ENCODE data around the gene HEATR5A. TPM values are rescaled to one million over a fixed set of nuclear protein-coding genes. Genes with fewer than 3 reads are reported as not detected.

HEATR5A gene
- total RNA-seq, 1 donor from 2014 or later = 11.6 TPM

DNA sequence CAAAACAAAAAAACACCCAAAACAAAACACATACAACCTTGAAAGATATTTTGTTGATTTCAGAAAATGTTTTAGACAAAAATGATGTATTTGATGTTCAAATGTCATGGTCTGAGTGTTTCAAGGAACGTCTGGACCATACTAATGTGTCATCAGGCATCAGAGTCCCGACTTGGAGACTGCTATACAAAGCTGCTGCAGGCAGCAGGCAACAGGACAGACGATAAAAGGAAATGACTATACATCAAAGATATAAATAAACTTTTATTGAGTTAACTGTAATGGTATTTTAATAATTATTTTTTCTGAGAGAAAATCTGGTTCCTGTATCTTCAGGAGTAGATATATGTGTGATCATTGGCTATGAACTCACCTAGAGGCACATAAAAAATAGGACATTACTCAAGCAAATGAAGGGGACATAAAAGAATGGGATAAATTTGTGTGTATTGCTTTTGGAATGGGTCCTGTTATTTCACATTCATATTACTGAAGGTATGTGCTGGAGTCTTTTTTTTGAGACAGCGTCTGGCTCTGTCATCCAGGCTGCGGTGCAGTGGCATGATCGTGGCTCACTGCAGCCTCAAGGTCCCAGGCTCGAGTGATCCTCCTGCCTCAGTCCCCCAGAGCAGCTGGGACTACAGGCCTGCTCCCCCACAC lies 125.5 kb downstream of the HEATR5A start:
- H3K9me3 ChIP-seq = no peaks in the 10 kb centered on the region
- H3K4me1 ChIP-seq = no peaks in the 10 kb centered on the region
- TF ChIP-seq, protein P1, sequence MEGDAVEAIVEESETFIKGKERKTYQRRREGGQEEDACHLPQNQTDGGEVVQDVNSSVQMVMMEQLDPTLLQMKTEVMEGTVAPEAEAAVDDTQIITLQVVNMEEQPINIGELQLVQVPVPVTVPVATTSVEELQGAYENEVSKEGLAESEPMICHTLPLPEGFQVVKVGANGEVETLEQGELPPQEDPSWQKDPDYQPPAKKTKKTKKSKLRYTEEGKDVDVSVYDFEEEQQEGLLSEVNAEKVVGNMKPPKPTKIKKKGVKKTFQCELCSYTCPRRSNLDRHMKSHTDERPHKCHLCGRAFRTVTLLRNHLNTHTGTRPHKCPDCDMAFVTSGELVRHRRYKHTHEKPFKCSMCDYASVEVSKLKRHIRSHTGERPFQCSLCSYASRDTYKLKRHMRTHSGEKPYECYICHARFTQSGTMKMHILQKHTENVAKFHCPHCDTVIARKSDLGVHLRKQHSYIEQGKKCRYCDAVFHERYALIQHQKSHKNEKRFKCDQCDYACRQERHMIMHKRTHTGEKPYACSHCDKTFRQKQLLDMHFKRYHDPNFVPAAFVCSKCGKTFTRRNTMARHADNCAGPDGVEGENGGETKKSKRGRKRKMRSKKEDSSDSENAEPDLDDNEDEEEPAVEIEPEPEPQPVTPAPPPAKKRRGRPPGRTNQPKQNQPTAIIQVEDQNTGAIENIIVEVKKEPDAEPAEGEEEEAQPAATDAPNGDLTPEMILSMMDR (IDR thresholded peaks at IDR 0.05) = no peak
- H3K4me3 ChIP-seq = no peak overlapping the region
- H3K27ac ChIP-seq = no peak overlapping the region
- intact Hi-C loops (cut with DNase I) = no loop called here
- no peak for DNase-seq (ENCODE audit: low spot score in 2 of 2)
- no peaks in the 10 kb centered on the region for H3K27me3 ChIP-seq
- H3K36me3 ChIP-seq = no peaks in the 10 kb centered on the region

DNA sequence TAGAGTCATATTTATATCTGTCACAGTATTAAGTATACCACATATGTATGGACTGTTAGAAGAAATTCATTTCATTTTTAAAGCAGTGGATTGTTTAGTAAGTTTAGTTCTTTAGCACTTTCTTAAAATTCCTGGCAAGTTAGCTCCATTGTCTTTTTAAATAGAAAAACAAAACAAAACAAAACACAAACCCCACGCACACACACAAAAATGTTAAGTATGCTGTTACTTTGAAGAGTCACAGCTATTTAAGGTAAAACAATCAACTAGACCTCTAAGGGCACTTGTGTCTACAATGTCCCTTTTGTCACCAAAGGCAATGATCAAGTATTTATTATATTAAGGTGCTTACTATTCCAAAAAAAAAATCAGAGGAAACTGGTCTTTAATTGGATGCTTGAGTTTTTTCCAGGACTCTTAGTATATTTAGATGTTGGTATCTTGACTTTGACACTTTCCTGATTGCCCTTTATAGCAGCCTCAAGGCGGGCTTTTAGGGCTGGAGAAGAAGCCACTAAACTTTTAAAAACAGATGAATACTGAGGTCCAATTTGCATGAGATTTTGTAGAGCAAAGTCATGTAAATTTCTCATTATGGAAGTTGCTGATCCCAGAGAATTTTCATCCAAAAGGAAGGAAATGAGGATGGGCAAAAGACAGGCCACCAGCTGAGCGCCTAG lies 127.3 kb downstream of the HEATR5A start:
- no peaks in the 10 kb centered on the region for H3K36me3 ChIP-seq
- intact Hi-C loops (cut with DNase I) = no loop called here
- H3K27me3 ChIP-seq = no peaks in the 10 kb centered on the region
- no peaks in the 10 kb centered on the region for H3K9me3 ChIP-seq
- no peak for DNase-seq (ENCODE audit: low spot score in 2 of 2)
- TF ChIP-seq, protein P1 (IDR thresholded peaks at IDR 0.05) = no peak
- H3K27ac ChIP-seq = no peak overlapping the region
- no peaks in the 10 kb centered on the region for H3K4me1 ChIP-seq
- H3K4me3 ChIP-seq = no peak overlapping the region

DNA sequence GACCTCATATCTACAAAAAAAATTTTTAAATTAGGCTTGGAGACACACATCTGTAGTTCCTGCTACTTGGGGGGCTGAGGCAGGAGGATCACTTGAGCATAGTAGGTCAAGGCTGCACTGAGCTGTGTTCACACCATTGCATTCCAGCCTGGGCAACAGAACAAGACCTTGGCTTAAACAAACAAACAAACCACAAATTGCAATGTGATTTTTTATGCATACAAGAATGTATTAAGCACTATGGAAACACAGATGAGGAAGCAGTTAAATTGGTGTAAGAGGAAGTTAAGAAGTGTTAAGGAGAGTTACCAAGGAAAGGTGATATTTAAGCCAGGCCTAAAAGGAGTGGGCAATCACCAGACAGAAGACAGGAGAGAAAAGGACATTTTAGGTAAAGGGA lies 129.1 kb downstream of the HEATR5A start:
- Histone ChIP-seq H3K4me3 (no peak overlapping the region), H3K27ac (no peak overlapping the region), H3K4me1 (no peaks in the 10 kb centered on the region), H3K27me3 (no peaks in the 10 kb centered on the region), H3K36me3 (no peaks in the 10 kb centered on the region), H3K9me3 (no peaks in the 10 kb centered on the region)
- DNase-seq (ENCODE audit: low spot score in 2 of 2) = no peak
- intact Hi-C loops (cut with DNase I) = no loop called here
- TF ChIP-seq, protein P1 (IDR thresholded peaks at IDR 0.05) = no peak

DNA sequence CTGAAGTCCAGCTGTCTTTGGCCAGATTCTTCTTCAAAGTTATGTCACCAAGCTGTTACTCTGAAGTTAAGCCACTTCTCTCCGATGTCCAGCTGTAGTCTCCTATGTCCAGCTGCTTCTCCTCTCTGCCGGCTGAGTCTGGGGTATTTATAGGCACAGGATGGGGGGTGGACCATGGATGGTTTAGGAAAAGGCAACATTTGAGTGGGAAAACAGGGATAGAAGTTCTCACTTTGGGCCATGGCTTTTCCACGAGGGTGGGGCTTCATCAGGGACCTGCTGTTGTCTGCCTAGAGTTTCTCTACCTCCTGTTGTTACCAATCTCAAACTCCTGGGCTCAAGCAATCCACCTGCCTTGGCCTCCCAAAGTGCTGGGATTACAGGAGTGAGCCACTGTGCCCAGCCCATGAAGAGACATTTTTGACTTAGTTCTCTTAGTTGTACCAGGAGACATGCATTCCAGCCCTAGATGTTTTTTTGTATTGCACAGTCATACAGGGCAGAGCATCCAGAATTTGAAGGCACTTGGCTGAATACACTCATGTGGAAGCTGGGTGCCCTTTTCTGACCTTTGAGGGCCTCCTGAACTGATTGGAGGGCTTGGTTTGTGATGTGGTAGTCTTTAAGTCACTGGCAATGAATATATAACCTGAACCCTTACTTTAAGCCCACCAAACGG lies 132.9 kb downstream of the HEATR5A start:
- Histone ChIP-seq H3K4me1 (no peaks in the 10 kb centered on the region), H3K27me3 (no peaks in the 10 kb centered on the region), H3K36me3 (no peaks in the 10 kb centered on the region), H3K4me3 (no peak overlapping the region), H3K9me3 (no peaks in the 10 kb centered on the region), H3K27ac (no peak overlapping the region)
- intact Hi-C loops (cut with DNase I) = no loop called here
- TF ChIP-seq, protein P1 (IDR thresholded peaks at IDR 0.05) = no peak
- DNase-seq (ENCODE audit: low spot score in 2 of 2) = no peak

DNA sequence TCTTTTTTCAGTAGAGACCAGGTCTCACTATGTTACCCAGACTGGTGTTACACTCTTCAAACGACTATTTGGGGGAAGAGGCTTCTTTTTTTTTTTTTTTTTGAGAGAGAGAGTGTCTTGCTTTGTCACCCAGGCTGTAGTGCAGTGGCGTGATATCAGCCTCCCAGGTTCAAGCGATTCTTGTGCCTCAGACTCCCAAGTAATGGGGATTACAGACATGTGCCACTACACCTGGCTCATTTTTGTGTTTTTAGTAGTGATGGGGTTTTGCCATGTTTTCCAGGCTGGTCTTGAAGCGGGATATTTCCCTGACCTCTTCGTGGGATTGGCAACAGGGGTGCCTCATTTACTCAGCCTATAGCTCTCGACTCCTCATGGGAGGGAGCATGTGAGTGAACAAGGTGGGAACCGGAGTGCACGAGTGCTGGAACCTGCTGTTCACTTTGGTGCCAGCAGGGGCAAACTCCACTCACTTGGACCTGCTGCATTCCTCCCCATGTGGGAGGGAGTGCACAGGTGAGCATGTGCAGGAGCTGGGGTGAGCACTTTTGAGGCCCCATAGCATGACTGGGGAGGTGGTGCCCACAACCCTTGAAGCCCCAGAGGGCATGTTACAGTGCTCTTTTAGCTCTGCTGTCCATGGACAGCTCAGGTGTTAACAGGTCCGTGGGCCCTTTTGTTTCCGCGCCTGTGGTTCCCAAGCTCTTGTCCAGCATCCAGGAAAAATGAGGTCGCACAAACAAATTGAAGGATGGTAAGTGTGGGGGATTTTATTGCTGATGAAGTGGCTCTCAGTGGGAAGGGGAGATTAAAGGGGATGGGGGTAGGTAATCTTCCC lies 133.7 kb downstream of the HEATR5A start:
- Histone ChIP-seq H3K36me3 (no peaks in the 10 kb centered on the region), H3K4me1 (no peaks in the 10 kb centered on the region), H3K4me3 (no peak overlapping the region), H3K27ac (no peak overlapping the region), H3K9me3 (no peaks in the 10 kb centered on the region), H3K27me3 (no peaks in the 10 kb centered on the region)
- no peak for DNase-seq (ENCODE audit: low spot score in 2 of 2)
- TF ChIP-seq, protein P1 (IDR thresholded peaks at IDR 0.05) = peak in 2 of 3 experiments; percentile 9 to 28
- intact Hi-C loops (cut with DNase I) = no loop called here

All from ascending aorta (tissue), 2 donors.